ENCODE measurements around the gene TADA3.

The TADA3 gene

GRCh38 chr3:9825451-9826040 is 33.3 kb upstream of the TADA3 start:
- no peak overlapping the region for H3K27ac ChIP-seq
- no peaks in the 10 kb centered on the region for H3K4me1 ChIP-seq (ENCODE audit: control insufficient read depth in 1 of 2, insufficient read depth in 1 of 2, low read depth in 1 of 2, low read length in 1 of 2)
- H3K36me3 ChIP-seq, result peaks cover 76% of the 10 kb centered on the region
- no peak overlapping the region for H3K4me3 ChIP-seq (ENCODE audit: low read depth in 1 of 2, low read length in 1 of 2)
- no peak for TF ChIP-seq CTCF (IDR thresholded peaks at IDR 0.05)
- H3K9me3 ChIP-seq, result no peaks in the 10 kb centered on the region
- H3K27me3 ChIP-seq, result no peaks in the 10 kb centered on the region

DNA sequence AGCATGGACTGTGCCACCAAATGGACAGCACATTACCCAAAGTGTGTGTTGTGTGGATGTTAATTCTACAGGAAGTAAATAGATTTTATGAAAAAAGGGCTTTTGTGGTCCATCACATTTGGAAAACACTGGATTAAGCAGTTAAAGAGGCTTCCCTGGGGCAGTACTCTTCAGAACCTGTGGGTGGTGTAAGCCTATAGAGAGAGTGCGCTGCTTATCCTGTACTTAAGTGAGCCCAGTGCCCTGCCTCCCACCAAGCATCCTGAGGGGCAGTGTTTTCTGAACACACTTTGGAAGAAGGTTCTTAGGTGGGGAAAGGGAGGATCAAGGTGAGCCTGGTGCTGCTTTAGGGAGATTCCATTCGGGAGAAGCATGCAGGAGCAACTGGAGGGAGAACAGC is 28.7 kb upstream of the TADA3 start:
- no peaks in the 10 kb centered on the region for H3K9me3 ChIP-seq
- no peak overlapping the region for H3K27ac ChIP-seq
- peaks cover 78% of the 10 kb centered on the region for H3K36me3 ChIP-seq
- TF ChIP-seq CTCF (IDR thresholded peaks at IDR 0.05), result no peak
- no peak overlapping the region for H3K4me3 ChIP-seq (ENCODE audit: low read depth in 1 of 2, low read length in 1 of 2)
- no peaks in the 10 kb centered on the region for H3K4me1 ChIP-seq (ENCODE audit: control insufficient read depth in 1 of 2, insufficient read depth in 1 of 2, low read depth in 1 of 2, low read length in 1 of 2)
- H3K27me3 ChIP-seq, result no peaks in the 10 kb centered on the region

DNA sequence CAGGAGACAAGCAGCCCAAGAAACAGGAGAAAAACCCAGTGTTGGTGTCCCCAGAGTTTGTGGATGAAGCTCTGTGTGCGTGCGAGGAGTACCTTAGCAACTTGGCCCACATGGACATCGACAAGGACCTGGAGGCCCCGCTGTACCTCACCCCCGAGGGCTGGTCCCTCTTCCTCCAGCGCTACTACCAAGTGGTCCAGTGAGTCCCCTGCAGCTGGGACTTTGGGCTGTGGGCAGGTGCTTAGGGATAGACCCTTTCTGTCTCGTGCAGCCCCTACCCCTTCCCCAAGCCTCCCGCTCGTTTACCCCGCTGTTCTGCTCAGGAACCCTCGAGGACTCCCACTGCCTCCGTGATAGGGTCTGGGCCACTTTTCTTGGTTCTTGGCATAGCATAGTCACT is 28.3 kb upstream of the TADA3 start:
- no peak for TF ChIP-seq CTCF (IDR thresholded peaks at IDR 0.05)
- Histone ChIP-seq H3K36me3 (peaks cover 78% of the 10 kb centered on the region), H3K4me3 (ENCODE audit: low read depth in 1 of 2, low read length in 1 of 2) (no peak overlapping the region), H3K27ac (no peak overlapping the region), H3K4me1 (ENCODE audit: control insufficient read depth in 1 of 2, insufficient read depth in 1 of 2, low read depth in 1 of 2, low read length in 1 of 2) (no peaks in the 10 kb centered on the region), H3K9me3 (no peaks in the 10 kb centered on the region), H3K27me3 (no peaks in the 10 kb centered on the region)

DNA sequence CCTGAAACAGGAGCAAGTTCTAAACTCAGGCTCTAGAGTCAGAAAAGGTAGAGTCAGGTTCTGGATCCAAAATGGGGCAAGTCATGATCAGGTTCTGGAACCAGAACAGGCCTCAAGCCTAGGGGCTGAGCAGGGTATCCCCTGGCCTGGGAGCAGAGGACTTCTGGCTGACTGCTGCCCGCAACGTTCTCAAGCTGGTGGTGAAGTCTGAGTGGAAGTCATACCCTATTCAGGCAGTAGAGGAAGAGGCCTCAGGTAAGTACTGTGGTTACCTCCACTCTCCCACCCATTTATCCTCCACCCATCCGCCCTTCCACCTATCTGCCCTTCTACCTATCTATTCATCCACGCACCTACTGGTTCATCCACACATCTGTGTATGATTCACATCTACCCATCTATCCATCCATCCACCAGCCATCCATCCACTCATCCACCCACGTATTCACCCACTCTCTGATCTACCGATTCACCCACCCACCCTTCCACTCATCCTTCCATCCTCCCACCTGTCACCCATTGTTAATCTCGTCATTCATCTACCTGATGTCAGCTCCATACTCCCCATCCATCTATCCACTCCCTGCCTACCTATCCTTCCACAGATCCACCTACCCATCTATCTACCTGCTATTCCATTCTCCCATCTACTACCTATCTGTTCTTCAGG is 26.5 kb upstream of the TADA3 start:
- TF ChIP-seq CTCF (IDR thresholded peaks at IDR 0.05), result no peak
- no peaks in the 10 kb centered on the region for H3K4me1 ChIP-seq (ENCODE audit: control insufficient read depth in 1 of 2, insufficient read depth in 1 of 2, low read depth in 1 of 2, low read length in 1 of 2)

GRCh38 chr3:9817436-9817835 is 25.2 kb upstream of the TADA3 start:
- no peaks in the 10 kb centered on the region for H3K4me1 ChIP-seq (ENCODE audit: control insufficient read depth in 1 of 2, insufficient read depth in 1 of 2, low read depth in 1 of 2, low read length in 1 of 2)

More for the DNA sequence above, 26.5 kb upstream of the TADA3 start:
- Histone ChIP-seq H3K4me3 (ENCODE audit: low read depth in 1 of 2, low read length in 1 of 2) (no peak overlapping the region), H3K9me3 (no peaks in the 10 kb centered on the region), H3K36me3 (peaks cover 84% of the 10 kb centered on the region), H3K27ac (no peak overlapping the region), H3K27me3 (no peaks in the 10 kb centered on the region)

More at GRCh38 chr3:9817436-9817835, 25.2 kb upstream of the TADA3 start:
- Histone ChIP-seq H3K36me3 (peaks cover 92% of the 10 kb centered on the region), H3K27ac (no peak overlapping the region), H3K4me3 (ENCODE audit: low read depth in 1 of 2, low read length in 1 of 2) (no peak overlapping the region), H3K9me3 (no peaks in the 10 kb centered on the region), H3K27me3 (no peaks in the 10 kb centered on the region)
- TF ChIP-seq CTCF (IDR thresholded peaks at IDR 0.05), result no peak

Data from neutrophil (primary cell).